Right ventricle myocardium inferior (tissue), 1 donor: ENCODE measurements around the gene CABYR. TPM values are rescaled to one million over a fixed set of nuclear protein-coding genes. Genes with fewer than 3 reads are reported as not detected.
A peak's percentile ranks its signal among the peaks of the same experiment; 100 is the strongest.

ENCODE experiments used
- ATAC-seq: fragments of 200-7000 bp; cut with Tn5 transposase; one replicate; pipeline ENCODE4 v1.9.1; 2020; ENCODE audit warnings: mild to moderate bottlenecking, moderate library complexity
- DNase-seq: peaks from one replicate; pipeline ENCODE4 v3.0.0; 2021; ENCODE audit errors: missing footprints
- intact Hi-C: fragments of 100-400 bp; cut with DNase I; formaldehyde crosslinking; loops from one replicate; pipeline ENCODE4 v1.11.0; 2022
- total RNA-seq: library from RNA; stranded (reverse); fragmentation: NEBNext Ultra II Directional; extraction: Animal tissue kit (Norgen Biotek cat#: 25700); gene quantifications from one replicate; pipeline ENCODE4 v1.2.1, GENCODE V29; 2021
- donor health status: DM: no; HTN: yes; CAD: no; lungs with severe emphysema.

CABYR gene
- total RNA-seq, 1 donor from 2014 or later: not detected

GRCh38 chr18:24181806-24182205 is 42.9 kb downstream of the CABYR start:
- intact Hi-C loops: no loop called here
- ATAC-seq (no peak), DNase-seq (no peak)

- ATAC-seq (no peak), DNase-seq (no peak)
- intact Hi-C loops: no loop called here
Measured at GRCh38 chr18:24185805-24186204, 46.9 kb downstream of the CABYR start.

DNA sequence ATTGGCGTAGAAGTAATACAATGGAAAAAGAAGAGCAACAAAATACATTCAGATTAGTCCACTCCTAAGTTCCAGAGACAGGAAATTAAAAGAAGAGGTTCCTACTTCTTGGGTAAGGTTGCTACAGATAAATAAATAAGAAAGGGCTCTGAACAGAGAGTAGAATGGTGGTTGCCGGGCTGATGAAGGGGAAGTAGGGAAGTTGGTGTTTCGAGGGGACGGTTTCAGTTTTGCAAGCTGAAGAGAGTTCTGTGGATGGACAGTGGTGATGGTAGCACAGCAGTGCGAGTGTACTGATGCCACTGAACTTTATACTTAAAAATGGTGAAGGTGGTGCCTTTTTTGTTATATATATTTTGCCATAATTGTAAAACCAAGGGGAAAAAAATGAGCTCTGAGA is 48.2 kb downstream of the CABYR start:
- no peak for DNase-seq
- no peak for ATAC-seq

GRCh38 chr18:24187689-24188088 is 48.8 kb downstream of the CABYR start:
- DNase-seq: peak; percentile 47
- intact Hi-C loops: no loop called here
- no peak for ATAC-seq

More for the DNA sequence above, 48.2 kb downstream of the CABYR start:
- intact Hi-C loops: no loop called here

GRCh38 chr18:24188120-24188519 is 49.3 kb downstream of the CABYR start:
- intact Hi-C loops: no loop called here
- ATAC-seq (no peak), DNase-seq (no peak)

DNA sequence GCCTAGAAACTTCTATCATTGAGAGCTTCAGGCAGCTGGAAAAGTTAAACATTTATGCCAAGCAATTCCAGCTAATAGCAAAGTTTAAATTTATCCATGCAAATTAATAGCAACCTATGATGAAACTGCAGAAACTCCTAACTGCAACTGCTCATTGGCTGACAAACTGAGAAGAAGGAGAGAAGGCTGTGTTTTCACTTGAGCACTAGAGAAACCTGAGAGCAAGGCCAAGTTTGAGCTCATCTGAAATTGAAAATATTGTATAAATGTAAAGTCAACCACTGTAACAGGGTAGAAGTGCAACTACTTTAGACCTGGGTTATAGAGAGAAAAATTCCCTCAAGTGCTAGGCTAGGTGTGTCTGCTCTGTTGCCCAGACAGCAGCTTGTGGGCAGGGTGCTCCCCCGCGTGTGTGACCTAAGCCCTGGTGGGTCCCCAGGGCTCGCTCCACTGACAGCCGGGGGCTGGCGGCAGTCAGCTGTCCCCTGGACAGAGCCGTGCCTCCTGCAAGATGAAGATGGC is 50.2 kb downstream of the CABYR start:
- peak; percentile 50 for ATAC-seq
- intact Hi-C loops: no loop called here
- peak; percentile 58 for DNase-seq

- no peak for ATAC-seq
- intact Hi-C loops: no loop called here
- DNase-seq: peak; percentile 53
Measured at GRCh38 chr18:24189664-24190346, 50.9 kb downstream of the CABYR start.

- intact Hi-C loops: no loop called here
- no peak for ATAC-seq
- no peak for DNase-seq
Measured at GRCh38 chr18:24190590-24190989, 51.7 kb downstream of the CABYR start.

DNA sequence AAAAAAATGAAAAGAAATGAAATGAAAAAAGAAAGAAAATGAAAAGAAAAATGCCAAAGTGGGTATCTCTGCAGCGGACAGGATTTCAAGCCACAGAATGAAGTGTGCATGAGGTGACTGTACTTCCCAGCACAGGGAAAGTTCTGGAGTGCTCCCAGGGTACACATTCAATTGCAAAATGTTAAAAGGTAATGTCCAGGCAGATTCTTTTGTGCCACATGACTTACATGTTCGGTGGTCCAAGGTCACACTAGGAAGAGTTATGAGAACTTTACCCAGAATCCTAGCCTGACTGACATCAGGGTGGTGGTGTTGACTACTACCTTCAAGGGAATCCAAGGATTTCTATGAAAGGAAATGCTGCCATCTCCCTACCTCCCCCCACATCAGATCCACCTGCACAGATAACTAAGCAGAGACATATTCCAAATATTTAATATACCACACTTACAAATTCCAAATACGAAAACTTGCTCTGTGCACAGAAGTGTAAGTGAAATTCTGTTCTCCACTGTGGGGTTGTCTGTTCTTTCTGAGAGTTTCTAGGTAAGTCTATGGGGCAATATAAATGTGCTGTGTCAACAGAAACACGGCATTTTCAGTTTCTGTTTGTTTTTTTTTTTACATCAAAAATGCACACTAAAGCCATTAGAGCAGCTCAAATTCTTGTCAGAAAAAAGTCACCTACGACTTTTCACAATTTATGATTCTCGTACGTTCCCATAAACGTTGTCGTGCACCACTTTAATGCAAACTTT is 56.6 kb downstream of the CABYR start:
- DNase-seq: no peak
- no peak for ATAC-seq
- intact Hi-C loops: no loop called here

GRCh38 chr18:24196764-24197163 is 57.9 kb downstream of the CABYR start:
- intact Hi-C loops: no loop called here
- no peak for DNase-seq
- no peak for ATAC-seq

DNA sequence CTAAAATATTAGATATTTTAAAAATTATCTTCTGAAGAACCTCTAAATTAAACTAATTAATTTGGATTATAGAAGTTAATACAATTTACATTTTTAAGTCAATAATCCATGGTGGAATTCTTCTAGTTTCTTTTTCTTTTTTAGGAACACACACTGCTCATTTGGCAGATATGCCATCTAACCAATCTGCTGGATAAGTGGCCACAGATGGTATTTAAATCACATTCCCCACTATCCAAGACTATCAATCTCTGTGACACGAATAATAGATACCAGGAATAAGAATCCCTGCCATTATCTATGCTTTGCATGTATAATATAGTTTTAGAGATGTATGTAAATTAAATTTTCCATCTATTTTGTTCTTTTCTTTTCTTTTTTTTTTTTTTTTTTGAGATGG is 58.5 kb downstream of the CABYR start:
- no peak for DNase-seq
- no peak for ATAC-seq
- intact Hi-C loops: no loop called here

DNA sequence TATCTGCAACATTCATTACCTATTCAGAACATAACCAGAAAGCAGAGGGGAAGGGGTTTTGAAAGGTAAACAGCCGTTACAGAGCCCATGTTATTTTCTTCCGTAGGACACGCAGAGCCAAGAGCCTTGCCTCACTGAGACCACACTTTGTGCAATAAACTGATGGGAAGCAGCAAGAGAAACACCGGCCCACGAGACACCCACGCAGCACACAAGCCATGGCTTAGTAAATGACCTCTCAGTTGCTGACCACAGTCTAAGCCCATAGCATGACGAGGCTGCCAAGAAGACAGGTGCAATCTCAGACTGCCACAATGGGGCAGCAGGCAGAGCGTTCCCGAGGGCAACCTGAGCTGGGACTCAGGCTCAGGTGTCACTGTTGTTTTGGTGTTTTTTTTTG is 59.6 kb downstream of the CABYR start:
- no peak for ATAC-seq
- DNase-seq: no peak
- intact Hi-C loops: no loop called here

DNA sequence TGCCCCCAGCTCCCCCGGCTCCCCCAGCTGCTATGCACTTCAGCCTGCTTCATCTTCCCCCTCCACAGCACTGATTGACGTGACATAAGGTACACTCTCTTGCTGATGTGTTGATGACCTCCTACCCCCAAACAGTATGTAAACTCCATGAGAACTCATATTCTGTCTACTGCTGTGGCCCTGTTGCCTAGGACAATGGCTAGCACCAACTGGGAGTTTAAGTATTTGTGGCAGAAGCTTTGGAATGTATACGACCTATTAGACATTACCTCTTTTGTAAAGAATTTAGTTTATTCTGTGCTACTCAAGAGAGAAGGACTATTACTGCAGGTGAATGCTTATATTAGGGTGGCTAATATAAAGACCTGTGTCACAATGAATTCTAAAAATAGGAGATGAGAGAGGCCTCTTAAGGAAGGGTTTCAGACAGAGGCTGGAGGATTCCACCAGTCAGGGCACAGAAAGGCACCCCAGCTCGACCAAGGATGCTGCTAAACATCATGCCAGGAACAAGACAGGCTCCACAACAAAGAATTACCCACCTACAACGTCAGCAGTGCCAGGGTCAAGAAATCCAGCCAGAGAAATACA is 60.6 kb downstream of the CABYR start:
- DNase-seq (no peak), ATAC-seq (peak; percentile 37)
- intact Hi-C loops: no loop called here

DNA sequence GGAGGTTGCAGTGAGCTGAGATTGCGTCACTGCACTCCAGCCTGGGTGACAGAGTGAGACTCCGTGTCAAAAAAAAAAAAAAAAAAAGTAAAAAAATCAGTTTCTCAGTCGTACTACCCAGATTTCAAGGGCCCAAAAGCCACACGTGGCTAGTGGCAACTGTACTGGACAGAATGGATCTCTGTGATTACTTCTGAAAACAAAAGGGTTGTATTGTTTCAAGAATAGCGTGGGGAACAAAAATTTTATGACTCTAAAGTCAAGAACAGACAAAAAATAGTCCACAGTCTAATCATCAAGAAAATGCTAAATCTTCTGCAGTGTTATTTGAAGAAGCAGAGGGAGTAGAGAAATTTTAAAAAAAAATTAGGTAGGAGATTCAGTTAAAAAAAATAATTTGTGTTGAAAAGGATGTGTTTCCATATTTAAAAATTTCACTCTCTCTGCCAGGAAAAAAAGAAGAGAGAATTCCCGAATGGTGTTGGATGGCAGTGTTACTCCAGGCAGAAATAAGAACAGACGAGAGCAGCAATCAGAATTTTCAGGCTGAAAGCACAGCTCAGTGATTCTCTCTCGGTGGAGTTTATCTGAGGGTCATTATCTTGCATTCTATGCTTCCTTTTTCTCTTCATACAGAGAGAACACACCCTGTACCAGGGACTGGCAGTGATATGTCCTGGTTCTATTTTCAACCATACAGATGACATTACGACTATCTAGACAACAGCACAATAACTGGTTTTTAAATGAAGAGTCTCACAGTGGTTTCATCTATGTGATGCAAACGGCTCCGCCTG is 61.8 kb downstream of the CABYR start:
- ATAC-seq (peak; percentile 59), DNase-seq (no peak)
- intact Hi-C loops: no loop called here

DNA sequence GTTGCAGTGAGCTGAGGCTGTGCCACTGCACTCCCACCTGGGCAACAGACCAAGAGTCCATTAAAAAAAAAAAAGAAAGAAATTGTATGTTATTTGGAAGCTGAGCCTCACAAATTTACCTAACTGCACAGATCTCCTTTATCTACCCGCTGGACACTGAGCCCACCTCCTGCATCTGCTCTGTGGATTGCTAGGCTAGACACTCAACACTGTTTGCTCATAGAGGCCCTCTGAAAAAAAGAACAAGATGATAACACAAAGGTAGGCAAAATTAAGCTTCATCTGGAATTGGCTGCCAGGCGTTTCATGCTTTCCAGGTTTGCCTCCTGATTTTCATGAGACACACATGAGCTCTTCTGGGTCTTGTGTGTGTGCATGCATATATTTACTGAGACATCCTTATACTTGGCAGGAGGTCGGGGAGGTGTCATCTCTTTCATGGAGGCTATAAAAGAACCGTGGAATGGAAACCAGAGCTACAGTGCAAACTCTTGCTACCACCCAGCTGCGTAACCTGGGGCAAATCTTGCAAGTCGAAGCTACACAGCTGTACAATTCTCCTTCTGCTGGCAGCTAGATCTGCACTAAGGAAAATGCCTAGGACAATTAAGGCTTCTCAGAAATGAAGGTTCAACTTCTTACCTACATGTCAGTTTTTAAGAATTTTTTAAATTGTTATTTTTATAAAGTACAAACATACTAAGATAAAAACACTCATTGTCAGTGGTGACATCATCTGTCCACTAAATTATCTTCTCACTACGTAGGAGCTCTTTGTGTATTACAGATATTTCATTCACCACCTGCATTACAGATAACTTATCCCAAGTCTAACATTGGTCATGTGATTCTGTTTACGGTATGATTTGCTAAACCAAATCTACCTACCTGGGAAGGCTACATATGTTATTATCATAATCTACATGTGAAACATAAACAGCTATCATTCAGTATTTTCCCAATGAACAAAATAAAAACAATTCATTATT is 63.1 kb downstream of the CABYR start:
- intact Hi-C loops: no loop called here
- DNase-seq (no peak), ATAC-seq (no peak)

GRCh38 chr18:24204904-24205303 is 66.0 kb downstream of the CABYR start:
- DNase-seq: no peak
- no peak for ATAC-seq
- intact Hi-C loops: no loop called here

GRCh38 chr18:24208270-24209035 is 69.6 kb downstream of the CABYR start:
- ATAC-seq (no peak), DNase-seq (no peak)
- intact Hi-C loops: no loop called here
